RPMI7951 (cell line): ENCODE results near the gene CTF1. TPM values are rescaled to one million over a fixed set of nuclear protein-coding genes. Genes with fewer than 3 reads are reported as not detected.
A peak's percentile ranks its signal among the peaks of the same experiment; 100 is the strongest.
"Not testable (repeated sequence)": the region's sequence is repeated elsewhere in the genome, so short reads cannot be mapped to it uniquely, and the experiment has no call there.

Source experiments
- DNase-seq: peaks from one replicate; pipeline ENCODE4 v3.0.0-alpha.2; 2012; ENCODE audit warnings: low read depth
- total RNA-seq: library from RNA; depleted of rRNA; stranded (reverse); fragments of >200 nt; shearing (Covaris generic); gene quantifications from 2 replicates; pipeline ENCODE4 v1.2.3, GENCODE V29; 2014; rRNA removed

The CTF1 gene
- 0.24 and 0.39 TPM in 2 replicates for total RNA-seq

DNA sequence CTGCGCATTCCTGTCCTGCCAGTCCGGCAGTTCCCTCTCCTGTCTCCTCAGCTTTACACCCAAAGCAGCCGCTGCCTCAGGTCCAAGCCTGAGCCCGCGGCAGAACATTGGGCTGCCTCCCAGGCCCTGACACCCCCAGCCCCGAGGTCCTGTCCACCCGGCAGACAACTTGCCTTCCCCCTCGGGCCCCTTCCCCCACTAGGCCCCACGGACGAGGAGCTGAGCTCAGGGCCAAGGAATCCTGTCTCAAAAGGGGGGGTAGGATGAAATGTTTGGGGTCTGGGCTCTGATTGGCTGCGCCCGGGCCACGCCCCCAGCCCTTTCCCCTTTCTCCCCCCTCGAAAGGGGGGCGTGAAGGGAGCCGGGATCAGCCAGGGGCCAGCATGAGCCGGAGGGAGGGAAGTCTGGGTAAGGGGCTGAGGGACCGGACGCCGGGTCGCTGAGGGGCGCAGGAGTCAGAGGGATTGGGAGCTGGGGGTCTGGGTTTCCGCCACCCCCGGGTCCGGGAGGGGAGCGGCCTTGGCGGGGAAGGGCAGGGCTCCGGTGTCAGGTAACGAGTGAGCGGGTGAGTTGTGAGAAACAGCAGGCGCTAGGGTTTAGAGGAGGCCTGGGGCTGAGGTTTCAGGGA, at the start of gene CTF1:
CTF1 (plus strand) TSS at position 354 of the 628 bp plus-strand sequence; CDS start at position 384, 30 bp downstream.
- DNase-seq: peak; percentile 45

DNA sequence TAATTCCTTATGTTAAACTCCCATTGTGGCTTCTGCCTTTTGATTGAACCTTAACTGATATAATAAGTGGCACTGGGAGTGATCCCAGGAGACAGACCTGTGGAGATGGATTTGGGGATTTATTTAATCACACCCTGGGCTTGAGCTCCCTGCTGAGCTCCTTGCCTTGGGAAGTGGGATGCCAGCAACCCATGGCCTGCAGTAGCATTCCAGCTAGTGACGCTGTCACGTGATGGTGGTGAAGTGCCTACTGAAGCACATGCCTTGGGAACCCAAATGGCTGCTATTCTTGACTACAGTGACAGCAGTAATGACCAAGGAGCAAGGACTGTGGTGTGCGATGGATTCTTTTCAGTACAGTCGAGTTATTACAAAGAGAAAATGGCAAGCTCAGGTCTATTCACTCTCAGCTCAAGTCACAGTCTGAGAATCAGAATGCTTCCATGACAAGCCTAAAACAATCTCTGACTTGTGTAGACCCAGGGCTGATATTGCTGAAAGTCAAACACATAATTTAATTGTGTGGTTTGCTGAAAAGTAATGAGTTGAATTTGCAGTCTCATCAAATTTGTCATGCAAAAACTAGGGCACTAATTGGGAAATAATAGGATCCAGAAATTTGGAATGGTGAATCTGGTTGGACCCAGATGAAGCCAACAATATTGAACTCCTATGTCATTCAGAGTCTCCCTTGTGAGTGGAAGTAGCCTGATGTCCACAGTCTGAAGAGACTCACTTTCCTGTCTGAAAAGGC, 49.6 kb upstream of the CTF1 start:
- DNase-seq: no peak

GRCh38 chr16:30850246-30850645, 46.2 kb upstream of the CTF1 start:
- no peak for DNase-seq

DNA sequence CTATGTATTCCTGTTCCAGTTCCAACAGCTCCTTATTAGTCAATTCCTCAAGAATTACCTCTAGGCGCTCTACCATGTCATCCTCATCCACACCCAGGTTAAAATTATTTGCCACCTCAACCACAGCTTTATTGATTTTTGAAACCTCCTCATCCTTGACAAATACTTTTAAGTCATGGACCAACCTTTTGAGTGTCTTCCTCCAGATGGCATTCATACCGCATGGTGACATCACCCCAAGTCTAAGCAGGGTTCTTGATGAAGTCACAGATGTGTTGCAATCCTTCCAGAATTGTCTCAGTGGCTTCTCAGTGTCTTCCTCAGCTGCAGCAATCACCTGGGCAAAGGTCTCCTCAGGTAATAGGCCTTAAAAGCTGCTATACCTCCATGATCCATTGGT, 42.7 kb upstream of the CTF1 start:
- no peak for DNase-seq

DNA sequence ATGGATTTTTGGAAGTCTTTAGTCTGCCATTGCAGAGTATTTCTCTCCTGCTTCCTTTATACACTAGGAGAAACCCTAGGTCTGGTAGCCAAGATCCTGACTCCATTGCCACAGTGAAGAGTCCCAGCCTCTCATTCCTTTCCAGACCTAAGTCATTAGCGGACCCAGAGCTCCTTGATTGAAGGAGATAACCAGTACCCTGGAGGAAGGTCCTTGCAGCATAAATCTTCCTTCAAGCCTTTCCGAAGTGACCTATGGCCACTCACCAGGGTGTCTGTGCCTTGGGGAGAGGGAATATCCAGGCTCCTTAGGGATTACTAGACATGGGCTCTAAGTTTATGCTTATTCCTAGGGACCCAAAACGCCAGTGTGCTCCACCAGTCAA, 38.3 kb upstream of the CTF1 start:
- no peak for DNase-seq

GRCh38 chr16:30858829-30859423, 37.5 kb upstream of the CTF1 start:
- DNase-seq: peak; percentile 32

DNA sequence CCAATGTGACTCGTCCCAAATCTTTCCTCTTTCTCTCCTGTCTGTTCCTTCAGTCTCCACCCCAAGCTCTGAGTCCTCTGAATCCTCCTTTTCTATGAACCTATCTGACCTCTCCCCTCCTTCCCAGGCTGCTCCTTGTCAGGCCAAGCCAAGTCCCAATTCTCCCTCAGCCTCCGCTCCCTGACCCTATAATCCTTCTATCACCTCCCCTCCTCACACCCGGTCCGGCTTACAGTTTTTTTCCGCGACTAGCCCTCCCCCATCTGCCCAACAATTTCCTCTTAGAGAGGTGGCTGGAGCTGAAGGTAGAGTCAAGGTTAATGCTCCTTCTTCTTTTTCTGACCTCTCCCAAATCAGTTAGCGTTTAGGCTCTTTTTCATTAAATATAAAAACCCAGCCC, 35.7 kb upstream of the CTF1 start:
- DNase-seq: not testable (repeated sequence)

DNA sequence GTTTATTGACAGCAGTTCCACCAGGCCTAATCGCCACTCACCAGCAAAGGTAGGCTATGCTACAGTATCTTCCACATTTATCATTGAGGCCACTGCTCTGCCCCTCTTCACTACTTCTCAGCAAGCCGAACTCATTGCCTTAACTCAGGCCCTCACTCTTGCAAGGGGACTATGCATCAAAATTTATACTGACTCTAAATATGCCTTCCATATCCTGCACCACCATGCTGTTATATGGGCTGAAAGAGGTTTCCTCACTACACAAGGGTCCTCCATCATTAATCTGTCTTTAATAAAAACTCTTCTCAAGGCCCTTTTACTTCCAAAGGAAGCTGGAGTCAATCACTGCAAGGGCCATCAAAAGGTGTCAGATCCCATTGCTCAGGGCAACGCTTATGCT, 33.2 kb upstream of the CTF1 start:
- DNase-seq: not testable (repeated sequence)

DNA sequence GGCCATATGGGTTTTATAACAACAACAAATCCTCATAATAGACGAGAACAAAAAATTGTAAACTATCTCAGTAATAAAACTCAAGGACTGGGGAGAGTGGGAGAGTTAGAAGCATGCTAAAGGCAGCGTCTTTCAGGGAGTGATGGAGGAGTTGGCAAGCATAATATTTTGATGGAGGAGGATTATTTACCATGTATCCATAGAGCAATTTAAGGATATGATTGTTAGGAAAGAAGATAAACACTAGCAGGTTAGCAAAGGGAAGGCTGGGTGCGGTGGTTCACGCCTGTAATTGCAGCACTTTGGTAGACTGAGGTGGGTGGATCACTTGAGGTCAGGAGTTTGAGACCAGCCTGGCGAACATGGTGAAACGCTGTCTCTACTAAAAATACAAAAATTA, 30.4 kb upstream of the CTF1 start:
- DNase-seq: no peak

DNA sequence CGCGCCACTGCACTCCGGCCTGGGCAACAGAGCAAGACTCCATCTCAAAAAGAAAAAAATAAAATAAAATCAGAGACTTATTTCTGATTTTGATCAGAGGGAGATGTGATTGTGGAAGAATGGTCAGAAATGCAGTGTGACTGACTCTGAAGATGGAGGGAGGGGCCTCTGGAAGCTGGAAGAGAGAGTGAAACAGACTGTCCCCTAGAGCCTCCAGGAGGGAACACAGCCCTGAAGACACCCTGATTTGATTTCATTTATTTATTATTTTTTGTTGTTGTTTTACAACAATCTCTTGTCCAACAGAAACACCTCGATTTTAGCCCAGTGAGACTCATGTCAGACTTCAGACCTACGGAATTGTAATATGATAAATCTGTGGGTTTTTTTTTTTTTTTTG, 28.7 kb upstream of the CTF1 start:
- no peak for DNase-seq

- DNase-seq: no peak
Measured at GRCh38 chr16:30870904-30871303, 25.5 kb upstream of the CTF1 start.

- no peak for DNase-seq
Measured at GRCh38 chr16:30874244-30874820, 22.1 kb upstream of the CTF1 start.

DNA sequence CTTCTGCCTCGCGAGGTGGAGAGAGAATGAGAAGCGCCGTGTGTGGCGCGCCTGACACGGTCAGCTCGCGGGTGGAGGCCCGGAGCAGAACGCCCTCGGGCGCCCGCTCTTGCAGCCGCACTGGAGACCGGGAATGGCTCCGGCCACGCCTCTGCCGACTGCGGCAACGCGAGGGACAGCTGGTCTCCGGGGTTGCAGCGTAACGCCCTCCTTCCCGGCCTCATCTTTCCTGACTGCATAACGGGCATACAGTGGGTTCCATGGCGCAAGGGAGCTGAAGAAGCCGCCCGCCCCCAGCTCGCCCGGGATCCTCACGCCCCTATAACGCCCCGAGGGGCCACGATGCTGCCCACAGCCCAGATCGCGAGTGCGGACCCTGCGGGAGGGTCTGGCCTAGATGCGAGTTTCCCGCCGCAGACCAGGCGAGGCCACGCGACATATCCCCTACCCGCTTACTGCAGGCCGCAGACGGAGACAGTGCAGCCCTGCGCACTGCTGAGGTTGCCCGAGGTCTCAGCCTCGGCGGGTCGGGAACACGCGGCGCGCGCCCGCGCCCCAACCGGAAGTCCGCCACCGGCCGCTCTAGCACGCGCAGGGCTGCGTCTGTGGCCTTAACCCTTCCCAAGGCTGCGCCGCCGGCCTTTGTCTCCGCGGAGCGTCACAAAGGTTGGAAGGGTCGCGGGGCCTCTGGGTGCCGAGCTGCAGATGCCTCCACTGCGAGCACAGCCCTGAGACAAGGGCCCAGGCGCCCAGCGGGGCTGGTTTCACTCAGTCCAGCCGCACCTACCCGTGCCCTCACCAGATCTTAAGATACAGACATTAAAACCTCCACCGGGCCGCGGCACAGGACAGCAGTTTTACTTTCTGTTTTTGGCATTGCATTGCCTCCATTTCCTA, 21.3 kb upstream of the CTF1 start:
- peak; percentile 87 for DNase-seq

GRCh38 chr16:30875871-30876801, 20.3 kb upstream of the CTF1 start:
- DNase-seq: no peak

DNA sequence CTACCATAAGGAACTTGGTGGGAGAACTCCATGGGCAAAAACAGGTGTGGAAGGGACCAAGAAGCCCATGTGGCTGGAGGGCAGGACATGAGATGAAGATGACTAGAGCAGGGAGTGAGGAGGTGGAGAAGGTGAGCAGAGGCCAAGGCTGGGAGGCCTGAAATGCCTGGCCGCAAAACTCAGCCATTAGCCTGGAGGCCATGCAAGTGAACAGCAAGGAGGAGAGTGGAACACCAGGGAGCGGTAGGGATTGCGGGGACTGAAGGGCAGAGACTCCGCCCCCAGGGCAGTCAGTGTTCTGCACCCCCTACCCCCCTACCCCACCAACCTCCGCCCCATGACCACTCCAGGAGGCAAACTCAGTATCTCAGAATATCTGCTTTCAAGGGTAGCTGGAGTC, 19.5 kb upstream of the CTF1 start:
- DNase-seq: no peak

DNA sequence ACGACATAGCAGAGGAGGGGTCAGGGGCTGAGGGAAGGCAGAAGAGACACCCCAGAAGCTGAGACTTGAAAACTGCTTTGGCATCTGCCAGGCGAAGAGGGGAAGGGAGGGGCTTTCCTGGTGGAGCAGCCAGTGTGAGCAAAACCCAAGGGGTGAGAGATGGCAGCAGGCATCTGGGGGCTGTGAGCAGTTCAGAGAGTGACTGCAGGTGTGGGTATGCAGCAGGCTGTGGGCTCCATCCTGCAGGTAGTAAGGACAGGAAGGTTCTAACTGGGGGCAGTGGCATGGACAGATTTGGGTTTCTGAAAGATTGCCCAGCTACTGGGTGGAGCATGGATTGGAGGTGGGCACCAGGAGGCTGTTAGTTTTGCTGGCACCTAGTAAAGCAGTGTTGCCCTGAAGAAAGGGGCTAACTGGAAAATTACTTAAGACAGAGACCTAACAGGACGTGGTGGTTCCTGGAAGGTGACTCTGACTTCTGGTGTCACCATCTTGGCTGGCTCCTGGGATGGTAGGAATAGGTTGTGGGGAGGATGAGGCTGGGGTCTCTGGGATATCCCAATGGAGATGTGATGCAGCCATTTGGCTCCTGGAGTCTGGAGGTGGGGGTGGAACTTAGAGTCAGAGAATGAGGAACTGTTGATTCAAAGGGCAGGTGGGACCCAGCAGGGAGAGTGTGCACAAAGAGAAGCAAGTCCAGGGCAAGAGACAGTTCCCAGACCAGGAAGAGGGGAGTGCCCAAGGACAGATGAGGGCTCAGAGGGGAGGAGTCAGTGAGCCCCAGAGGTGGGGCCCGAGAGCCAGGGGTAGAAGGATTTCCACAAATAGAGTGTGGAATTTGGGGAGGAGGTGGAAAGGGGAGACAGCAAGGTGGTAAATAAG, 13.7 kb upstream of the CTF1 start:
- no peak for DNase-seq

- no peak for DNase-seq
Measured at GRCh38 chr16:30884760-30885159, 11.7 kb upstream of the CTF1 start.

DNA sequence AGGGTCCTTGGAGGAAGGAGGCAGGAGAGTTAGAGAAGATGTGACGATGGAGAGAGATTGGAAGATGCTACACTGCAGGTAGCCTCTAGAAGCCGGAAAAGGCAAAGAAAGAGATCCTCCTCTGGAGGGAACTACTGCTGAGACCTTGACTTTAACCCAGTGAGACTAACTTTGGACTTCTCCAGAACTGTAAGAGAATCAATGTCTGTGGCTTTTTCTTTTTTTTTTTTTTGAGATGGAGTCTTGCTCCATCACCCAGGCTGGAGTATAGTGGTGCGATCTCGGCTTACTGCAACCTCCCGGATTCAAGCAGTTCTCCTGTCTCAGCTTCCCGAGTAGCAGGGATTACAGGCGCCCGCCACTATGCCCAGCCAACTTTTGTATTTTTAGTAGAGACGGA, 11.2 kb upstream of the CTF1 start:
- DNase-seq: no peak

- DNase-seq: no peak
Measured at GRCh38 chr16:30886145-30886544, 10.3 kb upstream of the CTF1 start.

DNA sequence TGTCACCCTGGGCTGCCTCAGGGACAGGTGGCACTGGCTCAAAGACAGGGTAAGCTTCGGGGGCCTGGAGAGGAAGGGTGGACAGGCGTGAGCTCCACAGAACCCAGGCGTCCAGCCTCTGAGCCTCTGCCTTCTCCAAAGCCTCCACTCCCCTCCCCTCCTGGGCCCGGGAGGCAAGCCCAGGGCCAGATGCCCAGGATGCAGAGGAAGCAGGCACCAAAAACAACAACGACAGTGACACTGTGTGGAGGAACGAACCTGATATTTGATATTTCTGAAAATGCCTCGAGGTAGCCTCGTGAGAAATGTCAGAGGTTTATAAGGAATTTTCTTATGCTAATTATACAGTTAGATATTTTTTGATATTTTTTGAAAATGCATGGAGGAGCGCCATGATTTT, 8.5 kb upstream of the CTF1 start:
- DNase-seq: no peak
